H1 (cell line): ENCODE measurements around the gene KLHDC8B. TPM values are rescaled to one million over a fixed set of nuclear protein-coding genes. Genes with fewer than 3 reads are reported as not detected.

ENCODE experiments used
- CTCF ChIA-PET: fragments of 300-600 bp; sonication (Branson Sonifier 250); formaldehyde crosslinking; loops from one replicate; lab custom pipeline; 2021; ENCODE audit not compliant: partially characterized antibody; lab: Charles Lee
- POLR2A ChIA-PET: fragments of 300-600 bp; sonication (Branson Sonifier 250); formaldehyde crosslinking; loops from one replicate; lab custom pipeline; 2021; ENCODE audit warnings: inconsistent platforms; ENCODE audit not compliant: partially characterized antibody; lab: Charles Lee
- DNase-seq, 2 experiments: peaks; one replicate each; pipeline versions ENCODE4 v3.0.0 to v3.0.0-alpha.2; 2010 to 2022; ENCODE audit warnings: low spot score in 2 of 2, low read depth in 1 of 2, mixed read lengths in 1 of 2
- FAIRE-seq: peaks from 2 replicates; lab custom pipeline; 2011; peaks lifted over from hg19 to GRCh38; lab: Jason Lieb, UNC
- H2AFZ ChIP-seq: 2 replicates; pipeline ENCODE4 v1.8.1; 2012; ENCODE audit warnings: low read length, inconsistent platforms
- H2AK5ac ChIP-seq: 2 replicates; pipeline ENCODE4 v1.6.1; 2013; ENCODE audit warnings: low read depth, low read length
- H2BK120ac ChIP-seq: replicated peaks from 2 replicates; pipeline ENCODE3; 2013; ENCODE audit warnings: low read depth, low read length, inconsistent platforms
- H2BK12ac ChIP-seq: 2 replicates; pipeline ENCODE4 v1.6.1; 2013; ENCODE audit warnings: low read depth, low read length
- H2BK15ac ChIP-seq: 2 replicates; pipeline ENCODE4 v1.6.1; 2013; ENCODE audit warnings: low read length
- H2BK20ac ChIP-seq: 2 replicates; pipeline ENCODE4 v1.6.1; 2013; ENCODE audit warnings: low read length
- H2BK5ac ChIP-seq: 2 replicates; pipeline ENCODE4 v1.6.1; 2013; ENCODE audit warnings: low read depth, low read length
- H3K14ac ChIP-seq: 2 replicates; pipeline ENCODE4 v1.6.1; 2013; ENCODE audit warnings: inconsistent platforms; ENCODE audit not compliant: insufficient read length
- H3K18ac ChIP-seq: 2 replicates; pipeline ENCODE4 v1.6.1; 2013; ENCODE audit warnings: low read length; ENCODE audit errors: extremely low read depth
- H3K23ac ChIP-seq: 2 replicates; pipeline ENCODE4 v1.6.1; 2013; ENCODE audit warnings: inconsistent platforms; ENCODE audit not compliant: insufficient read length
- H3K23me2 ChIP-seq: 2 replicates; pipeline ENCODE4 v1.6.1; 2013; ENCODE audit warnings: low read depth, low read length
- H3K27ac ChIP-seq: 2 replicates; pipeline ENCODE4 v1.6.1; 2011; ENCODE audit warnings: low read depth, low read length, inconsistent platforms
- H3K27me3 ChIP-seq, 4 experiments: replicated peaks in 1 of 4; 1 replicate in 1 of 4; 2 replicates in 3 of 4; pipeline versions ENCODE4 v1.6.1 to v1.8.1; 2011 to 2013; ENCODE audit warnings: low read length in 3 of 4, mild to moderate bottlenecking in 3 of 4, inconsistent platforms in 2 of 4, mixed read lengths in 2 of 4, moderate library complexity in 1 of 4; ENCODE audit not compliant: control insufficient read depth in 3 of 4, insufficient read depth in 3 of 4; ENCODE audit errors: extremely low read depth in 1 of 4
- H3K36me3 ChIP-seq, 4 experiments: 2 replicates each; pipeline versions ENCODE4 v1.6.1 to v1.8.1; 2011 to 2013; ENCODE audit warnings: mild to moderate bottlenecking in 4 of 4, low read length in 3 of 4, moderate library complexity in 2 of 4, control low read depth in 1 of 4, inconsistent platforms in 1 of 4; ENCODE audit not compliant: insufficient read depth in 4 of 4, control insufficient read depth in 2 of 4
- H3K4ac ChIP-seq: replicated peaks from 2 replicates; pipeline ENCODE3; 2013; ENCODE audit warnings: low read length, low read depth, mixed read lengths, inconsistent platforms; ENCODE audit not compliant: insufficient read length
- H3K4me1 ChIP-seq, 4 experiments: replicated peaks in 1 of 4; 1 replicate in 1 of 4; 2 replicates in 3 of 4; pipeline versions ENCODE4 v1.6.1 to v1.8.1; 2011 to 2013; ENCODE audit warnings: low read length in 3 of 4, inconsistent platforms in 2 of 4, mixed read lengths in 1 of 4; ENCODE audit not compliant: insufficient read depth in 4 of 4, control insufficient read depth in 3 of 4
- H3K4me2 ChIP-seq, 2 experiments: 2 replicates each; pipeline versions ENCODE4 v1.6.1 to v1.8.1; 2011 to 2013; ENCODE audit warnings: low read depth in 2 of 2, low read length in 2 of 2, control low read depth in 1 of 2, inconsistent platforms in 1 of 2, mild to moderate bottlenecking in 1 of 2; ENCODE audit not compliant: insufficient read depth in 1 of 2
- H3K4me3 ChIP-seq, 4 experiments: fragments of 200-600, 300-600 bp in 1 of 4; sonication (generic), shearing (Covaris generic), sonication (Bioruptor Twin) in 1 of 4; 2 replicates each; pipeline versions ENCODE4 v1.5.1 to v1.8.1; 2011 to 2016; ENCODE audit warnings: low read length in 4 of 4, low read depth in 3 of 4, control low read depth in 2 of 4, inconsistent platforms in 2 of 4, mild to moderate bottlenecking in 2 of 4, mixed read lengths in 1 of 4, moderate library complexity in 1 of 4; ENCODE audit not compliant: insufficient read depth in 2 of 4; ENCODE audit errors: extremely low read depth in 1 of 4
- H3K56ac ChIP-seq: replicated peaks from 2 replicates; pipeline ENCODE3; 2013; ENCODE audit warnings: low read depth, mild to moderate bottlenecking, mixed read lengths, low read length, inconsistent platforms; ENCODE audit not compliant: insufficient read length
- H3K79me1 ChIP-seq: 2 replicates; pipeline ENCODE4 v1.6.1; 2013; ENCODE audit warnings: low read depth, low read length, control low read depth
- H3K79me2 ChIP-seq, 2 experiments: 2 replicates each; pipeline versions ENCODE4 v1.6.1 to v1.8.1; 2012 to 2013; ENCODE audit warnings: low read length in 2 of 2, mild to moderate bottlenecking in 2 of 2, inconsistent platforms in 1 of 2; ENCODE audit not compliant: insufficient read depth in 2 of 2, control insufficient read depth in 1 of 2
- H3K9ac ChIP-seq, 4 experiments: replicated peaks in 1 of 4; 1 replicate in 1 of 4; 2 replicates in 3 of 4; pipeline versions ENCODE4 v1.6.1 to v1.8.1; 2011 to 2013; ENCODE audit warnings: low read depth in 3 of 4, low read length in 3 of 4, control low read depth in 2 of 4, mild to moderate bottlenecking in 2 of 4, moderate library complexity in 2 of 4, inconsistent platforms in 1 of 4; ENCODE audit errors: extremely low read depth in 1 of 4
- H3K9me3 ChIP-seq, 2 experiments: 2 replicates each; pipeline versions ENCODE4 v1.6.1 to v1.8.1; 2012 to 2013; ENCODE audit warnings: mild to moderate bottlenecking in 2 of 2, moderate library complexity in 2 of 2, control low read depth in 1 of 2, inconsistent platforms in 1 of 2, low read depth in 1 of 2, low read length in 1 of 2, mixed read lengths in 1 of 2; ENCODE audit not compliant: insufficient read depth in 2 of 2
- H4K20me1 ChIP-seq, 2 experiments: replicated peaks in 1 of 2; 2 replicates each; pipeline versions ENCODE3 to v1.8.1; 2011 to 2013; ENCODE audit warnings: inconsistent platforms in 2 of 2, low read length in 2 of 2, mild to moderate bottlenecking in 1 of 2; ENCODE audit not compliant: insufficient read depth in 2 of 2, control insufficient read depth in 1 of 2
- H4K5ac ChIP-seq: 2 replicates; pipeline ENCODE4 v1.6.1; 2013; ENCODE audit warnings: low read length, low read depth, mixed read lengths, inconsistent platforms; ENCODE audit not compliant: insufficient read length
- H4K8ac ChIP-seq: 2 replicates; pipeline ENCODE4 v1.8.0; 2013; ENCODE audit warnings: mild to moderate bottlenecking, moderate library complexity, low read length, inconsistent platforms; ENCODE audit not compliant: insufficient read depth; ENCODE audit errors: extremely low read depth
- H4K91ac ChIP-seq: replicated peaks from 2 replicates; pipeline ENCODE3; 2013; ENCODE audit warnings: low read length, mixed read lengths, inconsistent platforms; ENCODE audit not compliant: insufficient read length
- CHD1 ChIP-seq: IDR thresholded peaks from 2 replicates; pipeline ENCODE4 v1.6.1; 2012; ENCODE audit warnings: low read depth, low read length, improper control_type of control experiment
- CREB1 ChIP-seq: IDR thresholded peaks from 2 replicates; pipeline ENCODE4 v1.6.1; 2012; ENCODE audit warnings: inconsistent platforms
- E2F6 ChIP-seq: IDR thresholded peaks from 2 replicates; pipeline ENCODE4 v1.6.1; 2012; ENCODE audit warnings: inconsistent platforms
- EGR1 ChIP-seq: IDR thresholded peaks from 2 replicates; pipeline ENCODE4 v1.6.1; 2011; ENCODE audit warnings: low read depth, low read length, borderline replicate concordance
- KDM5A ChIP-seq: fragments of 200-600 bp; IDR thresholded peaks from 2 replicates; pipeline ENCODE4 v1.7.1; 2012; ENCODE audit warnings: mild to moderate bottlenecking, low read length, inconsistent platforms, mixed read lengths
- POLR2A ChIP-seq, 2 experiments: IDR thresholded peaks; 1 replicate in 1 of 2; 2 replicates in 1 of 2; pipeline ENCODE4 v1.6.1; 2011; ENCODE audit warnings: low read depth in 2 of 2, low read length in 2 of 2, mild to moderate bottlenecking in 2 of 2; ENCODE audit errors: control extremely low read depth in 1 of 2
- POU5F1 ChIP-seq: IDR thresholded peaks from 2 replicates; pipeline ENCODE4 v1.6.1; 2011; ENCODE audit warnings: low read depth, mild to moderate bottlenecking, low read length, moderate library complexity
- SIN3A ChIP-seq, 2 experiments: IDR thresholded peaks in 1 of 2; conservative IDR thresholded peaks in 1 of 2; 2 replicates each; pipeline ENCODE4 v1.6.1; 2011 to 2012; ENCODE audit warnings: low read length in 2 of 2, improper control_type of control experiment in 1 of 2, low read depth in 1 of 2, mild to moderate bottlenecking in 1 of 2
- WGBS, 2 experiments: shearing (Covaris generic) in 1 of 2; methylation state at CpG; one replicate each; pipeline versions ENCODE4 v1.1.6 to v1.1.7; 2013 to 2015; ENCODE audit warnings: low lambda C conversion rate in 2 of 2, mixed read lengths in 2 of 2, inconsistent platforms in 1 of 2, low coverage in 1 of 2, missing lambda C conversion rate in 1 of 2; ENCODE audit not compliant: insufficient replicate concordance in 2 of 2, insufficient coverage in 1 of 2, insufficient read length in 1 of 2; ENCODE audit errors: extremely low coverage in 1 of 2, missing lambda C conversion rate in 1 of 2; 5-methylcytosine and 5-hydroxymethylcytosine counted together
- long read RNA-seq, 2 experiments: library from RNA in 1 of 2; library from capped mRNA in 1 of 2; stranded (forward); transcript quantifications; one replicate each; pipeline ENCODE4 v2.0.0, GENCODE V29; 2021; ENCODE audit warnings: inconsistent platforms in 1 of 2
- polyA minus RNA-seq, 3 experiments: library from RNA; depleted of rRNA, polyadenylated mRNA; stranded (reverse); fragments of >200 nt; gene quantifications; 1 replicate in 2 of 3; 2 replicates in 1 of 3; pipeline ENCODE4 v1.2.3, GENCODE V29; 2011
- polyA plus RNA-seq, 7 experiments: library from polyadenylated mRNA; depleted of rRNA in 3 of 7; stranded (reverse) in 5 of 7; unstranded in 2 of 7; fragments of >200 nt in 5 of 7; fragments of 200-250 nt in 2 of 7; gene quantifications; 1 replicate in 5 of 7; 2 replicates in 1 of 7; 4 replicates in 1 of 7; pipeline versions ENCODE4 v1.2.1 to v1.2.3, GENCODE V29; 2011 to 2013; ENCODE audit warnings: missing spikeins in 2 of 7, mixed read lengths in 2 of 7
- total RNA-seq: library from RNA; stranded (reverse); fragmentation: NEBNext Ultra II Directional; extraction: Animal tissue kit (Norgen Biotek cat#: 25700); gene quantifications from 2 replicates; pipeline ENCODE4 v1.2.1, GENCODE V29; 2021

Gene KLHDC8B
- 15.8 and 18.1 TPM in 2 replicates for total RNA-seq
- polyA plus RNA-seq (2011; rRNA removed), result 20.9 and 21.3 TPM in 2 replicates
- polyA plus RNA-seq (2011; cell fraction: cytosol; rRNA removed), result 25.3 TPM
- 22.4 TPM for polyA plus RNA-seq (2011; cell fraction: nucleus; rRNA removed)
- 17.2 to 19.3 TPM (median 17.6 TPM) in 4 replicates for polyA plus RNA-seq (2012, experiment 1 of 2)
- polyA plus RNA-seq (2012, experiment 2 of 2), result 19.4 TPM
- 6.9 TPM for polyA plus RNA-seq (2013, experiment 1 of 2)
- 6.6 TPM for polyA plus RNA-seq (2013, experiment 2 of 2)
- 15.4 and 17.4 TPM in 2 replicates for polyA minus RNA-seq (2011; rRNA and poly(A)+ RNA removed)
- polyA minus RNA-seq (2011; cell fraction: cytosol; rRNA and poly(A)+ RNA removed), result 11.4 TPM
- polyA minus RNA-seq (2011; cell fraction: nucleus; rRNA and poly(A)+ RNA removed), result 19.8 TPM
- long read RNA-seq, experiment 1, partial matches to known transcripts, result 5 of 10 reads
- long read RNA-seq, experiment 1, other reads (novel, unspliced or antisense), result 4 of 10 reads
- long read RNA-seq, experiment 2, transcript KLHDC8B-201 (6 exons, 1,959 nt), result major isoform, 15 of 24 reads
- long read RNA-seq, experiment 2, partial matches to known transcripts, result 2 of 24 reads
- long read RNA-seq, experiment 2, other reads (novel, unspliced or antisense), result 7 of 24 reads

- WGBS, 2 experiments, result 2% methylated on average over 43 of the region's 57 CpGs; no CpG with 5 or more reads in 1 of the 2 experiments
- Histone ChIP-seq H4K91ac (no peak within 1 kb of the TSS), H2BK12ac (peak within 1 kb of the TSS; percentile 84; the same call in 1 of the 2 replicates), H3K23ac (no peak within 1 kb of the TSS), H3K9ac (peak within 1 kb of the TSS; percentile 19 to 59 (median 56); a peak in 6 of 7 replicates), H3K9me3 (no peaks in the 10 kb centered on the region), H2BK20ac (0 out of 2 replicates have a peak within 1 kb of the TSS, but pooled peaks have one; percentile 86), H3K36me3 (no peaks in the 10 kb centered on the region), H3K14ac (no peak within 1 kb of the TSS), H2BK120ac (no peak within 1 kb of the TSS), H3K4me2 (peak within 1 kb of the TSS; percentile 64 to 92), H2AFZ (peak within 1 kb of the TSS; percentile 90; the same call in 1 of the 2 replicates), H4K8ac (peak within 1 kb of the TSS; percentile 87), H3K18ac (peak within 1 kb of the TSS; percentile 91; the same call in 1 of the 2 replicates), H3K4ac (no peak within 1 kb of the TSS), H3K79me1 (no peaks in the 10 kb centered on the region), H3K27me3 (peaks cover 0 to 3% (median 0%) of the 10 kb centered on the region in 4 experiments; a peak in 2 of 7 replicates), H2AK5ac (no peak within 1 kb of the TSS), H3K4me1 (peaks cover 0 to 29% (median 15%) of the 10 kb centered on the region in 4 experiments; a peak in 6 of 7 replicates), H4K5ac (peak within 1 kb of the TSS; percentile 87), H3K23me2 (peaks cover 9% of the 10 kb centered on the region), H3K56ac (peak within 1 kb of the TSS; percentile 82), H2BK5ac (peak within 1 kb of the TSS; percentile 88; the same call in 1 of the 2 replicates), H4K20me1 (no peaks in the 10 kb centered on the region), H2BK15ac (peak within 1 kb of the TSS; percentile 100), H3K27ac (no peak within 1 kb of the TSS), H3K79me2 (no peaks in the 10 kb centered on the region; a peak in 1 of 4 replicates), H3K4me3 (peak within 1 kb of the TSS; percentile 66 to 94 (median 78))
- ChIA-PET POLR2A (interaction anchor here (0.6 to 2.1 kb wide), 10 partner anchors 8 to 188 kb away, joined by 3 to 8 read pairs (median 4); partner anchors contain the start of genes NDUFAF3, QRICH1 and WDR6), CTCF (interaction anchor here (0.5 to 5.9 kb wide), 35 partner anchors 9 to 279 kb away, joined by 3 to 38 read pairs (median 3); partner anchors contain the start of genes LAMB2, USP19 and USP4)
- no peak for FAIRE-seq
- peak; percentile 59 to 98 for DNase-seq
- peak; percentile 56 to 94; a peak in 3 of 4 replicates for TF ChIP-seq SIN3A (conservative IDR thresholded peaks at IDR 0.05 in 1 of 2, IDR thresholded peaks at IDR 0.05 in 1 of 2; ENCODE audit: low read depth in 1 of 2, low read length in 2 of 2)
- TF ChIP-seq POLR2A (IDR thresholded peaks at IDR 0.05; ENCODE audit: control extremely low read depth in 1 of 2, low read depth in 2 of 2, low read length in 2 of 2), result no peak
- TF ChIP-seq CHD1, result no peak
- TF ChIP-seq POU5F1, result no peak
- TF ChIP-seq CREB1, result 0 out of 2 replicates have a peak, but pooled peaks have one; percentile 9
- TF ChIP-seq E2F6, result peak; percentile 52; the same call in 1 of the 2 replicates
- peak; percentile 38; the same call in 1 of the 2 replicates for TF ChIP-seq EGR1
- TF ChIP-seq KDM5A, result no peak
Measured at GRCh38 chr3:49171119-49171774, at the start of gene KLHDC8B. TSS of gene KLHDC8B (plus strand) at chr3:49171598. CDS start at chr3:49172770, 1,172 bp downstream.
